SHP77 (cell line): ENCODE measurements around the gene PAPOLB.
"Not testable (repeated sequence)": the region's sequence is repeated elsewhere in the genome, so short reads cannot be mapped to it uniquely, and the experiment has no call there.

Experiments
- DNase-seq, 2 experiments: peaks; one replicate each; lab custom pipeline; 2025; lab: John Stamatoyannopoulos, UW

Gene PAPOLB

DNA sequence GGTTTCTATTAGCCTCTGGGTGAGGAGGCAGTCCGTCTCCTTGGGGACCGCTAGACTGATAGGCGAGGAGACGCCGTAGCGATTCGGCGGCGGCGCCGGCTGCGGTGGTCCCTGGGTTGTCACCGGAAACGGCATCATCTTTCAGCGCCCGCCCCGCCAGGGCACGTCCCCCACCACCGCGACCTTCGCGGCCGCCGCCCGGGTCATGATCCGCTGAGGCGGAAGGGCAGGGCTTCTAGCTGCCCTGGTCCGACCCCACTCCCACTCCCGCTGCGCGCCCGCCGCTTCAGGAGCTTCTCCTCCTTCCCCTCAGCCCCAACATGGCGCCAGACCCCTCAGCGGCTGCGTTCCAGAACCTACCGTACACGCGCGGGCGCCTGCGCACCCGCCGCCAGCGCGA is at the start of gene PAPOLB:
TSS of gene PAPOLB (minus strand) at position 358 of the 400 bp plus-strand sequence. CDS start at position 138, 220 bp downstream.
- no peak for DNase-seq

DNA sequence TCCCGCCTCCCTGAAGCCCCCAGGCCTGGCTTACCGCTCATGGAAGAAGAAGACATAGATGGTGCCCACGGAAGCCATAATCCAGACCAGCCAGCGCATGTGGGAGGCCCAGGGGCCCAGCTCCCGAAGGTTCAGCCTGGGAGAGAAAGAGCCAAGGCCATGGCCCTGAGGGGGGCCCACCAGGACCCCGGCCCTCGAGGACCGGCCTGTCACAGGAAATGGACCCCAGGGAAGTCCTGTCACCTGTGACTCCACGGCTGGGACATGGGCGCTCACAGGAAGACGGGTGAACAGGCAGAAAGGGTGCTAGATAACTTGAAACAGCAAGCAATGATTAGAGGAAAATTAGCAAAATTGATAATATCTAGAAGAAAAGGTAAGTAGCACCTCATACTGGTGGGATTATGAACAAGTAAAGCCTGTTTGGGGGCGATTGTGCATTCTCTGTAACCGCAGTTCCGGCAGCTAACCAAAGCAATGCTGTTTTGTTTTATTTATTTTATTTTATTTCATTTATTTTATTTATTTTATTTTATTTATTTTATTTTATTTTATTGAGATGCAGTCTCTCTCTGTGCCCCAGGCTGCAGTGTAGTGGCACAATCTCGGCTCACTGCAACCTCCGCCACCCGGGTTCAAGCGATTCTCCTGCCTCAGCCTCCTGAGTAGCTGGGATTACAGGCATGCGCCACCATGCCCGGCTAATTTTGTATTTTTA is 49.4 kb upstream of the PAPOLB start:
- DNase-seq, result no peak

DNA sequence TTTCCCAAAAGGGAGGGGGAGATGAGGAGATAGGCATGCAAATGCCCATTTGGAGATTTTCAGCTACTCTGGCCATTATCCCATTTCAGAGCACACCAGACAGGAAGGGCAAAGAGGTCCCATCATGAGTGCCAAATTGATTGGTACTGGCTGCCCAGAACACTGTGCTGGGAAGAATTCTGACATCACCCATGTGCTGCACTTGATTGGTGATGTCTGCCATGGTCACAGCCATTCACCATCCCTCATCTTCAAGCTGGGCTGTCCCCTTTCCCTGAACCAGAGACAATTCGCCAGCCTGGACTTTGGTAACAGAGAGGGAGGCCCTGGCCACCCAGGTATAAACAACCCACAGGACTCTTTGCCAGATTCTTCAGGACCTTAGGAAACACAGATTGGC is 44.9 kb upstream of the PAPOLB start:
- no peak for DNase-seq

DNA sequence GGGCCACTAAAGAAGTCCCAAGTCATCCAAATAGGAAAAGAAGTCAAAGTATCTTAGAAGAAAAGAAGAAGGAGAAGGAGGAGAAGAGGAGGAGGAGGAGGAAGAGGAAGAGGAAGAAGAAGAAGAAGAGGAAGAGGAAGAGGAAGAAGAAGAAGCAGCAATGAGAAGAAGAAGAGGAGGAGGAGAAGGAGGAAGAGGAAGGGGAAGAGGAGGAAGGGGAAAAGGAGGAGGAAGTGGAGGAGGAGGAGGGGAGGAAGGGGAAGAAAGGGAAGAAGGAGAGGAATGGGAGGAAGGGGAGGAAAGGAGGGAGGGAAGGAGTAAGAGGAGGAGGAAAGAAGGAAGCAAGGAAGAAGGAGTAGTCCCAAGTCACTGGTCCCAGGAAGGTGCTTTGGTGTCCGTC is 43.3 kb upstream of the PAPOLB start:
- no peak for DNase-seq

DNA sequence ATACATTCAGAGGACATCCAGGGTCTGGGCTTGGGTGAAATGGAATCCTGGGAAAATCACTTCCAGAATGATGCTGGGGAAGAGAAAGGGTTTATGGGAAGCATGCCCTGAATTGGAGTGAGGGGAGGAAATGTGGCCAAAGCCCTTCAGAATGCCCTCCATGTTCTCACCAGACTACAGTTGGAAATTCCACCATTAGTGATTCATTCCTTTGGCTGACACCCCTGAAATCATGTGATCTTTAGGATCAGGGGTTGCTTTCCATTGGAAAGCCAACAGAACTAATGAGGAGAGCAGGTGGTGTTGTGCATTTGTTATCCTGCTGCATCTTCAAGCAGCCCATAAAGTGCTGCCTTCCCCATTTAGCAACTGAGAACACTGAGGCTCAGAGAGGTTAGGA is 42.5 kb upstream of the PAPOLB start:
- DNase-seq, result no peak

DNA sequence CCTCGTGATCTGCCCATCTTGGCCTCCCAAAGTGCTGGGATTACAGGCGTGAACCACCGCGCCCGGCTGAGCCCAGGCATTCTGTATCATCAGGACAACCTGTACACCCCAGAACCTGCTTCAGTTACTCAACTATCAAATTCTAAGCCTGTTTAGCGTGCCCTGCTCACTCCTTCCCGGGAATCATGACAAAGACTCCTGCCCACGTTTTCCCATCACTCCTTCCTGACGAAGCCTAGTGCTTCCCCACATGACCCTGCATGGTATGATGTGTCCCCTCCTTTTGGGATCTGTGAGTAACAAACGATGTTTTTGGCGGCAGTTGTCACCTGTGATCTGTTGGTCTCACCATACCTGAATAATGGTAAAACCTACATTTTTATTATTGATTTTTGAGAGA is 33.9 kb upstream of the PAPOLB start:
- no peak for DNase-seq

DNA sequence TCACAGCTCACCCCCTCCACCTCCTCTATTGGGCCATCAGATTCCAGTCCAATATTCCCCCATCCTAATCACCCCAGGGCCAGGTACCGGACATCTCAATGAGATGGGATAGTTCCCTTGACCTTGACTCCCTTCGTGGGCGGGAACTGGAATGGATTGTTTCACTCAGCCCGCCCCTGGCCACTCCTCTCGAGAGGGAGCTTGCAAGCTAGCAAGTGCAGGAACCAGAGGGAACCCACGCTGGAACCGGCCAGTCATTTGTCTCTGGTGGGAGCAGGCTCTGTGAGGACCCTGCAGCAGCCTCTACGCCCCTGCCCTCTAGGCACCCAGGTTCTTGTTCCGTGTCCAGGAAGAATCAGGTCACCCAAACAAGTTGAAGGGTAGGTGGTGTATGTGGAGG is 32.7 kb upstream of the PAPOLB start:
- no peak for DNase-seq

DNA sequence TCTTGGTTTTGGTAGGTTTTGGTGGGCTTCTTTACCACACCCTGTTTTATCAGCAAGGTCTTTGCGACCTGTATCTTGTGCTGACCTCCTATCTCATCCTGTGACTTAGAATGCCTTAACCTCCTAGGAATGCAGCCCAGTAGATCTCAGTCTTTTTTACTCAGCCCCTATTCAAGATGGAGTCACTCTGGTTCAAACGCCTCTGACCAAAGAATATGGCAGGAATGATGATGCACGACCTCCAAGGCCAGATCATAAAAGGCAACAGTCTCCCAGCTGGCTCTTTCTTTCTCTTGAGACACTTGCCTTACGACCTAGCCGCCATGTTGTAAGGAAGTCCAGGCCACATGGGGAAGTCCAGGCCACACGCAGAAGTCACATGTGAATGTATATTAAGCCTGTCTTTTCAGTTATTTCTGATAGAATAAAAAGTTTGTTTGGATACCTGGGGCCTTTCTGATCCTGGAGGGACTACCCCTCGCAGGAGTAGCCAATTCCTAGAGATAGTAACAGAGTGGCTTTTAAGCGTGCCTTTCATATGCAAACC is 32.2 kb upstream of the PAPOLB start:
- DNase-seq, result no peak

DNA sequence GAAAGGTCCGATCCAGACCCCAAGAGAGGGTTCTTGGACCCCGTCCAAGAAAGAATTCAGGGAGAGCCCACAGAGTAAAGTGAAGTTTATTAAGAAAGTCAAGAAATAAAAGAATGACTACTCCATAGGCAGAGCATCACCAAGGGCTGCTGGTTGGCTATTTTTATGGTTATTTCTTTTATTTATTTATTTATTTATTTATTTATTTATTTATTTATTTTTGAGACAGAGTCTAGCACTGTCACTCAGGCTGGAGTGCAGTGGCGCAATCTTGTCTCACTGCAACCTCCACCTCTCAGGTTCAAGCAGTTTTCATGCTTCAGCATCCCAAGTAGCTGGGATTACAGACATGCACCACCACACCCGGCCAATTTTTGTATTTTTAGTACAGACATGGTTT is 31.4 kb upstream of the PAPOLB start:
- DNase-seq, result not testable (repeated sequence)

DNA sequence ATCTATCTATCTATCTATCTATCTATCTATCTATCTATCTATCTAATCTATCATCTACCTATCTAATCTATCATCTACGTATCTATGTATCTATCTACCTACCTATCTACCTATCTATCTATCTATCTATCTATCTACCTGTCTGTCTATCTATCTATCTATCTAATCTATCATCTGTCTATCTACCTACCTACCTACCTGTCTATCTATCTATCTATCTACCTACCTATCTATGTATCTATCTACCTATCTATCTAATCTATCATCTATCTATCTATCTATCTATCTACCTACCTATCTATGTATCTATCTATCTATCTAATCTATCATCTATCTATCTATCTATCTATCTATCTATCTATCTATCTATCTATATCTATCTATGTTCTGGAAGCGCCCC is 29.7 kb upstream of the PAPOLB start:
- DNase-seq, result not testable (repeated sequence)

DNA sequence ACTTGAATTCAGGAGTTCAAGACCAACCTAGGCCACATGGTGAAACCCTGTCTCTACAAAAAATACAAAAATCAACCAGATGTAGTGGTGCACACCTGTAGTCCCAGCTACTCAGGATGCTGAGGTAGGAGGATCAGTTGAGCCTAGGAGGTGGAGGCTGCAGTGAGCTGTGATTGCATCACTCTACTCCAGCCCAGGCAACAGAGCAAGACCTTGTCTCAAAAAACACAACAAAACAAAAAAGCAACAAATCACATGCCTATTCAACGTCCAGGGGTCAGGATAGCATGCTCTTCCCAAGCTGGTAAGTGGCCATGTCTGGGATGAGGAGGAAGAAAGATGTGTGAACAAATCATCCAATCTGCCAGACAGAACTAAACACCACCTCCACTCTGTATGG is 27.9 kb upstream of the PAPOLB start:
- no peak for DNase-seq

DNA sequence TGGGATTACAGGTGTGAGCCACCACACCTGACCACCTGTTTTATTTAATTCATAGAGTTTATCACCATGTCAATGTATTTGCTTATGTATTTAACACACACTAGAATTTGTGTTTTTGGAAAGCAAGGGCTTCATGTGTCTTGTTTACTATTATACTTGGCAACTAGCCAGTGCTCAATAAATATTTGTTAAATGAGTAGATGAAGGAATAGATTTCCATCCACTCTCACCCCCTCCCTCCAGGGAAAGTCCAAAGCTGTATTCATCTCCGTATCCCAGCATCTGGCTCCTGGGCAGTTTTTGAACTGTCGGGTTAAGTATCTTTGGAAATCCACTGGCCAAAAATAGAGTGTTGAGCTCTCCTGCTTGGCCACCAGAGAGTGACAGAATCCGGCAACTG is 26.3 kb upstream of the PAPOLB start:
- DNase-seq, result no peak

DNA sequence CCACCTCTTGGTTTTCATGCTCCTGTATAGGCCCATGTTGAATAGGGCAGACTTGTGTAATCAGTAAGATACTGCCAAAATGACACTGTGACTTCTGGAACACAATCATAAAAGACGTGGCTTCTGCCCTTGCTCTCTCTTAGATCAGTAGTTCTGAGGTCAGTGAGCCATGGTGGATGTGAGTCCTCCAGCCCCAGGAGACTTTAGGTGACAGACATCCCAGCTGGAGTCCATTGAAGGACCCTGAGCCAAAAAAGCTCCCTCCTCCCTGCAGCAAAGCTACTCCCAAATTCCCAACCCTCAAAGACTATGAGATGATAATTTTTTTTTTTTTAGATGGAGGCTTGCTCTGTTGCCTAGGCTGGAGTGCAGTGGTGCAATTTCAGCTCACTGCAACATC is 24.8 kb upstream of the PAPOLB start:
- no peak for DNase-seq

DNA sequence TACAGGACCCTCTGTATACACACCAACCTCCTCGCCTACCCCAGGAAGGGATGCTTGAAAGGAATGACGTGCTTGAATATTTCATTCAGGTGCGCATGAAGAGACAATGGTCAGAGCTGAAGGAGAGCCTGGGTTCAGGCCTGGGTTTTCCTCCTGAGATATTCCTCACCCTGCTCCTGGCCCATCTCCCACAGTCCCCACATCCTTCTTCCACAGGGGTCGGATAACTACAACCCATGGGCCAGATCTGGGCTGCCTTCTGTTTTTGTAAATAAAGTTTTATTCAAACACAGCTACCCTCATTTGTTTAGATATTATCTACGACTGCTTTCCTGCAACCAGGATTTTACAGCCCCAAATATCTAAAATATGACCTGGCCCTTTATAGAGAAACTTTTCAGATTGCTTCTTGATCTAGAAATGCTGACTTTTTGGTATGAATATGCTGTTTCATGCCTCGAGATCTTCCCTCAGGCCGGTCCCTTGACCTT is 23.5 kb upstream of the PAPOLB start:
- DNase-seq, result no peak

DNA sequence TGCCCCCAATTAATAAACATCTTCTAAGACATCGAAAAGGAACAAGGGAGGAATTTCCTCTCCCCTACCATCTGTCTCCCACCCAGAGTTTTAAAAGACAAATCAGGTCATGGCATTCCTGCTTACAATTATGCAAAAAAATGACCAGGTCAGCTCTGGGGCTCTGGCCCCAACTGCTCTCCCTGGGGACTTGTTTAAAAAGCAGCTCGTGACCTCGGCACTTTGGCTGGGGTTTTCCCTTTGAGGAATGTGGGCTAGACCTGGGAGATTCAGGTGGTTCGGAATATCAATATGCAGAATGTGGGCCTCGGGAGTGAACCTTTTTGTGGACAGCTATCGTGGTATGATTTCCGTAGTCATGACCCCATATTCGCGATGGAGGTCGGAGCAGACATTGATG is 22.3 kb upstream of the PAPOLB start:
- DNase-seq, result no peak

DNA sequence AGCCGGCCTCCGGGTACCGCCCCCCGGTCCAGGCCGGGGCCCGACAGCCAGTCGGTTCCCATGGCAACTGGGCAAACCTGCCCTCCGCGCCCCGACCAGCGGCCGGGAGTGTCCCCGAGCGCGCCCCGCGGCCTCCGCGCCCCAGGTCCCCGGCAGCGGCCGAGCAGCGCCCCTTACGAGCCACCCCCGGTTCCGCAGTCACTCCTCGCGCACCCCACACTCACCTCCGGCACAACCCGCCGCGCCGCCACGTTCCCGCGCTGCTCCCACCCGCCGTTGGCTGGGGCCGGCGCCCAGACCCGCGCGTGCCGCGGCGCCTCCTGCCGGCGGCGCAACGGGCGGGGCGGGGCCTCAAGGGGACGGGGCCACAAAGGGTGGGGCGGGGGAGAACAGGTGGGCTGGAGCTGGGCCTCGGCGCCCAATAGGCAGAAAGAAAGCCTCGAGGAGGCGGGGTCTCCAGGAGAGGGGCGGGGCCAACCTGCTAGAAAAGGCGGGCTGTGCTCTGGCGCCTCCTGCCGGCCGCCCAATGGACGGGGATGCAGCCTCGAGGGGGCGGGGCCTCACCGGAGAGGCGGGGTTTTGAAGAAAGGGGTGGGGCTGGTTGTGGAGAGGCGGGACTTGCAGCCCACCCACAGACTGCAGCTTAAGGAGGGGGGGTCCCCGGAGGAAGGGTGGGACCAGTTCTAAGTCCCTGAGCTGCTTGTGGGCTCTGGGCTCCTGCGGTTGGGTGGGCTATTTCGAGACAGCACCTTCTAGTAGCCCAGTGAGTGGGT is 21.7 kb upstream of the PAPOLB start, which contains the start of gene RADIL:
TSS of gene RADIL (minus strand) at position 345 of the 773 bp plus-strand sequence. CDS start 5,577 bp downstream, outside the sequence.
- no peak for DNase-seq

DNA sequence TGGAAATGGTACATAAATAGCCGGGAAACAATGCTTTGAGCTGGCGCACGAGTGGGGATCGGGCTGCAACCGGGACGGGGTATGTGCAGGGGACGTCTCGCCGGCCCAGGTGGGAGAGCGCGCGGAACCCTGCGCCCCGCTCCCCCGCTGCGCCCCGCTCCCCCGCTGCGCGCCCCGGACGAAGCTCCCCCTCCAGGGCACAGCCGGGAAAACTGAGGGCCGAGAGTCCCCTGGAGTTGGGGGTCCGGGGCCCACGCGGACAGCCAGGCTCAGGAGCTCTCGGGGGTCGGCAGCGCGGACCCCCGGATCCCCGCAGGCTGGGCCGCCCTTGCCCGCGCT is 21.2 kb upstream of the PAPOLB start:
- DNase-seq, result no peak

DNA sequence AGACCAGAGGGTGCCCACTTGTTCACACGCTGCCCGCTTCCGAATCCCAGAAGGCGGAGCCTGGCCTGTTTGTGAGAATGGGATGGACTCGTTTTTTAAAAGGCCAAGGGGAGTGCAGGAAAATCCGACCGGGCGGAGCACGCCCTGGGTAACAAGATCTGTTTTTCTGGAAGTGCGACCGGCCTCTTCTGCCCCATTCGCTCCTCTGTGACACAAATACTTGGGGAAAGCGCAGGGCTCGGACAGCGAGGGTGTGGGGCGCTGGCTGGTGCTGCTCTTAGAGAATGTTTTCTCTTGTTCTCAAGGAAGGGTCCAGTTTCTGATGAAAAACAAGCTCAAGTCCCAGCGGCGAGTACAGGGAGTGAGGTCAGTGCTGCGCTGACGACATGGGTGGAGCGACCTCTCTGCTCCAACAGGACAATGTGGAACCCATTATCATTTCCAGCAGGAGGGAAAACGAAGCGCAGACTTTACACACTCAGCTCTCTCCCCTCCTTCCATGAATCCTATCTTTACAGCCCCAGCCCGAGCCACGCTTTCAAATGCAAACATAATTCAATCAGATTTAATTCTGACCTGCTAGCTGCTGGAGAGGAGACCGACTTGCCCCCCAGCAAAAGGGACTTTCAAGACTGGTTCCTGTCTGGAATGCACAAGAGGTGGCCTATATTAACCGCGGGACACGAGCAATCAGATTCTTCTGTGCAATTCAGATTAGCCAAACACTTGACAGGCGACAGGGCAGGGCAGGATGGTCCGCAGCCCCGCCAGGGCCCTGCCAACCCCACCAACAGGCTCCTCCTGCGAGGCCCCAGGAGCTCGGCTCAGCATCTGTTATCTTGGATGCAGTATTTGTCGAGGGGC is 20.6 kb upstream of the PAPOLB start:
- DNase-seq, result no peak

DNA sequence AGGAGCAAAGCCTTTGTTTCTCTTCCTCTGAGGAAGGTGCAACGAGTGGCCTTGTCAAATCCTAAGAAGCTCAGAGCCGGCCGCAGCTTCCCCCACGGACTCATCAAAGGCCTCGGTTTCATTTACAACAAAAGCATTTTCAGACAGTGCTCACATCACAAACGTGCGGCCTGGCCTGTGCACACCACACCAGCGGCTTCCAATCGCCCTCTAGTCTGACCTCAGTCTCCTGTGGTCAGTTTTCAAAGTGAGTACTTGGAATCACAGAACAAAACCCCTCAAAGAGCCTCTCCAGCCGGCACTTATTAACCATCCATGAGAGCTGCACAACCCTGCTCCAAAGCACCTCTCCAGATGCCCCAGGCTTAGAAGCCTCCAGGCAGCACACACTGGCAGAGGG is 18.4 kb upstream of the PAPOLB start:
- DNase-seq, result no peak

DNA sequence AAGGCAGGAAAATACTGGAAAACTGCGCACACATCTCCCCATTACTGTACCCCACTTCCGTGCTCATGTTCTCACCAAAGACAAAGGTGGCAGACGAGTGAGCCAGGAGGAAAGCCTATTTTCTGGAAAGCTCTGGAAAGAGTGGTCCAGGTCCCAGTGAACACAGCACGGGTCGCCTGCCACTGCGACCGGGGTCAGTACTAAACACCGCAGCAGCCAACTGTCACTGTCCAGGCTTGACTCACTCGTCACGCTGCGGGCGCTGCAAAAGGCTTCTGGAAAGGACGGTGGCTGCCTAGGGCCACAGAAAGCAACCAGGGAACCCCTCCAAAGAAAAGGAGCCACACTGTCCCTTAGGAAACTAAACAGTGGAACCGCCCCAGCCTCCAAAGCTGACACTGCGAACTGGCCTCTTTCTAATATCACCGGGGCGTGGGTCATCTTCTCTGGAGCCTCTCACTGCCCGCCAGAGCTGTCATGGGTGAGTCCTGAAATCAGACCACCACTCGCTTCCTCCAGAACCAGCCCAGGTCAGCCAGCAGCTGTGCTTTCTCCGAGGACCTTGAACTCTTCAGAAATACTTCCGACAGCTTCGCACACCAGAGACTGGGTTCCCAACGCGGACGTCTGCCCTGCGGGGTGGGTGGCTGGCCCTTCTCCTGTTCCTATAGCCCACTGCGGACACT is 17.7 kb upstream of the PAPOLB start:
- DNase-seq, result no peak
